GM23248 (cell line): ENCODE measurements around the gene CADM4. TPM values are rescaled to one million over a fixed set of nuclear protein-coding genes. Genes with fewer than 3 reads are reported as not detected.
"Not testable (repeated sequence)": the region's sequence is repeated elsewhere in the genome, so short reads cannot be mapped to it uniquely, and the experiment has no call there.

Experiments used
- DNase-seq: peaks from one replicate; pipeline ENCODE4 v3.0.0-alpha.2; 2015
- H2AFZ ChIP-seq: fragments of 200-600 bp; sonication (generic); 2 replicates; pipeline ENCODE4 v1.6.1; 2016; ENCODE audit warnings: antibody characterized with exemption
- H3F3A ChIP-seq: fragments of 200-600 bp; sonication (generic); 2 replicates; pipeline ENCODE4 v1.6.1; 2016; ENCODE audit warnings: mild to moderate bottlenecking, antibody characterized with exemption, mixed run types; ENCODE audit not compliant: insufficient read depth
- H3K27ac ChIP-seq: fragments of 200-600 bp; sonication (generic); 2 replicates; pipeline ENCODE4 v1.5.1; 2016; ENCODE audit warnings: mild to moderate bottlenecking
- H3K27me3 ChIP-seq: fragments of 200-600 bp; sonication (generic); replicated peaks from 2 replicates; pipeline ENCODE4 v1.6.1; 2016; ENCODE audit warnings: mild to moderate bottlenecking; ENCODE audit not compliant: insufficient read depth
- H3K36me3 ChIP-seq: fragments of 200-600 bp; sonication (generic); 2 replicates; pipeline ENCODE4 v1.6.1; 2016; ENCODE audit warnings: low read depth, mild to moderate bottlenecking
- H3K4me1 ChIP-seq: fragments of 200-600 bp; sonication (generic); 2 replicates; pipeline ENCODE4 v1.6.1; 2016; ENCODE audit warnings: mild to moderate bottlenecking; ENCODE audit not compliant: insufficient read depth
- H3K4me2 ChIP-seq: fragments of 200-600 bp; sonication (generic); one replicate; pipeline ENCODE4 v1.6.1; 2016; ENCODE audit warnings: mild to moderate bottlenecking; ENCODE audit not compliant: unreplicated experiment
- H3K4me3 ChIP-seq: fragments of 200-600 bp; sonication (generic); 2 replicates; pipeline ENCODE4 v1.5.1; 2016; ENCODE audit warnings: mild to moderate bottlenecking
- H3K79me2 ChIP-seq: fragments of 200-600 bp; sonication (generic); 2 replicates; pipeline ENCODE4 v1.6.1; 2016; ENCODE audit warnings: mild to moderate bottlenecking; ENCODE audit not compliant: insufficient read depth
- H3K9ac ChIP-seq: fragments of 200-600 bp; sonication (generic); 2 replicates; pipeline ENCODE4 v1.6.1; 2016; ENCODE audit warnings: mild to moderate bottlenecking
- H3K9me2 ChIP-seq: fragments of 200-600 bp; sonication (generic); 2 replicates; pipeline ENCODE4 v1.6.1; 2016; ENCODE audit warnings: mixed run types, mild to moderate bottlenecking, moderate library complexity; ENCODE audit not compliant: insufficient read depth
- H3K9me3 ChIP-seq: fragments of 200-600 bp; sonication (generic); one replicate; pipeline ENCODE4 v1.6.1; 2017; ENCODE audit warnings: low read depth
- H4K20me1 ChIP-seq: fragments of 200-600 bp; sonication (generic); 2 replicates; pipeline ENCODE4 v1.6.0; 2016; ENCODE audit not compliant: insufficient read depth
- EZH2 ChIP-seq: fragments of 200-600 bp; sonication (generic); IDR thresholded peaks from 2 replicates; pipeline ENCODE4 v1.6.1; 2018; ENCODE audit warnings: antibody characterized with exemption, mild to moderate bottlenecking; ENCODE audit not compliant: insufficient read depth, poor library complexity, severe bottlenecking
- EZH2phosphoT487 ChIP-seq: fragments of 200-600 bp; sonication (generic); IDR thresholded peaks from 2 replicates; pipeline ENCODE4 v1.6.1; 2018; ENCODE audit warnings: antibody characterized with exemption, moderate library complexity, mild to moderate bottlenecking, low read depth; ENCODE audit not compliant: insufficient read depth
- WGBS, 2 experiments: methylation state at CpG; one replicate each; pipeline ENCODE4 v1.1.6; 2015 to 2017; ENCODE audit warnings: low lambda C conversion rate in 2 of 2, low coverage in 1 of 2; ENCODE audit errors: missing lambda C conversion rate in 2 of 2; 5-methylcytosine and 5-hydroxymethylcytosine counted together
- in situ Hi-C: fragments of 300-500 bp; cut with MboI; formaldehyde crosslinking; loops from 2 replicates; pipeline ENCODE4 v1.15.0; 2020
- polyA plus RNA-seq: library from polyadenylated mRNA; unstranded; fragments of >200 nt; fragmentation: Nextera tagmentation; extraction: Ambion mirVana; gene quantifications from 2 replicates; pipeline ENCODE4 v1.2.1, GENCODE V29; 2016
- total RNA-seq: library from RNA; depleted of rRNA; stranded (reverse); fragments of >200 nt; shearing (Covaris generic); gene quantifications from 2 replicates; pipeline ENCODE4 v1.2.3, GENCODE V29; 2014

The CADM4 gene
- total and polyA plus RNA-seq, 2 experiments from 2014 or later = 0.14 to 1.7 TPM

DNA sequence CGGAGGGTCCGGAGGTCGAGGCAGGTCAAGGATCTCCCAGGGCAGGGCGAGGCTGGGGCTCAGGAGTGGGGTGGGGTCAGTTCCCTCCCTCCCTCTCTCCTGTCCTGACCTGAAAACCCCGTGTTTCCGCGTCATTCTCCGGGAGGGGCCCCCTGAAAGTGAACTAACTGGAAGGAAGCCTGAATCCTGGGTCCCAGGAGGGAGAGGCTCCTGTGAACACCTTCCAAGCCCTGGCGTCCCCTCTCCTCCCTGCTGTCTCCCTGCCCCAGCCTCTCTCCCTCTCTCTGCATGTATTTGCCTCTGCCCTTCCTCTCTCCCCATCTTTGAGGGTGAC lies 741 bp upstream of the CADM4 start:
- H2AFZ ChIP-seq = no peak overlapping the region
- DNase-seq = no peak
- H4K20me1 ChIP-seq = no peaks in the 10 kb centered on the region
- no peaks in the 10 kb centered on the region for H3K79me2 ChIP-seq
- no peak for TF ChIP-seq EZH2phosphoT487
- peak; percentile 67 for TF ChIP-seq EZH2
- in situ Hi-C loops = no loop called here
- peaks cover 22% of the 10 kb centered on the region for H3K27me3 ChIP-seq
- no peaks in the 10 kb centered on the region for H3K9me3 ChIP-seq
- H3K9ac ChIP-seq = no peak overlapping the region
- peaks cover 8% of the 10 kb centered on the region; the same call in 1 of the 2 replicates for H3K4me1 ChIP-seq
- 14 to 22% methylated on average over 6 to 8 of the region's 9 CpGs for WGBS, 2 experiments
- no peak overlapping the region for H3K4me2 ChIP-seq
- H3K9me2 ChIP-seq = no peaks in the 10 kb centered on the region
- 0 out of 2 replicates have a peak, but pooled peaks cover 15% of the 10 kb centered on the region for H3F3A ChIP-seq
- no peak overlapping the region for H3K4me3 ChIP-seq
- H3K27ac ChIP-seq = no peak overlapping the region
- H3K36me3 ChIP-seq = no peaks in the 10 kb centered on the region

DNA sequence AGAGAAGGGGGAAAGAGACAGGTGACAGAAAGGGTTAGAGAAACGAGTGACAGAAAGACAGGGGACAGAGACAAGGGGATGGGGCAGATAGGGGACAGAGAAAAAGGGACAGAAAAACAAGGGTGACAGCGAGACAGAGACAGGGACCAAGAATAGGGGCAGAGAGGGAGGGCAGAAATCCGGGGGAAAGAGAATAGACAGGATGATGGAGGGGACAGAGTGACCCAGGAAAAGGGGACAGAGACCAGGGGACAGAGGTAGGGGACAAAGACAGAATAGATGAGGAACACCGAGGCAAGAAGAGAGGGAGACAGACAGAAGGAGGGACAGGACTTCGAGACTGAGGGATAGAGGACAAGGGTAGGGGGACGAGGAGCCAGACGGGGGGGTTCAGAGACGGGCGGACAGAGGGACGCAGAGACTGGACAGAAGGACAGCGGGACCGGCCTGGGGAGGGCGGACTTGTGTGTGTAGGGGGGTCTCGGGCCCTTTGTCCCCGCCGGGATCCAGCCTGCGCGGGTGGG lies 593 bp downstream of the CADM4 start:
- no peak overlapping the region for H3K4me3 ChIP-seq
- TF ChIP-seq EZH2phosphoT487 (no peak), EZH2 (peak; percentile 47)
- in situ Hi-C loops = no loop called here
- H3K36me3 ChIP-seq = no peaks in the 10 kb centered on the region
- H3K27me3 ChIP-seq = peaks cover 22% of the 10 kb centered on the region
- H4K20me1 ChIP-seq = no peaks in the 10 kb centered on the region
- no peaks in the 10 kb centered on the region for H3K79me2 ChIP-seq
- H3K27ac ChIP-seq = no peak overlapping the region
- peaks cover 15% of the 10 kb centered on the region for H3K4me1 ChIP-seq
- no peaks in the 10 kb centered on the region for H3K9me2 ChIP-seq
- 12 to 24% methylated on average over 9 to 16 of the region's 18 CpGs for WGBS, 2 experiments
- no peak for DNase-seq
- no peak overlapping the region for H3K9ac ChIP-seq
- no peak overlapping the region for H3K4me2 ChIP-seq
- 0 out of 2 replicates have a peak, but pooled peaks cover 15% of the 10 kb centered on the region for H3F3A ChIP-seq
- H2AFZ ChIP-seq = no peak overlapping the region
- H3K9me3 ChIP-seq = no peaks in the 10 kb centered on the region

DNA sequence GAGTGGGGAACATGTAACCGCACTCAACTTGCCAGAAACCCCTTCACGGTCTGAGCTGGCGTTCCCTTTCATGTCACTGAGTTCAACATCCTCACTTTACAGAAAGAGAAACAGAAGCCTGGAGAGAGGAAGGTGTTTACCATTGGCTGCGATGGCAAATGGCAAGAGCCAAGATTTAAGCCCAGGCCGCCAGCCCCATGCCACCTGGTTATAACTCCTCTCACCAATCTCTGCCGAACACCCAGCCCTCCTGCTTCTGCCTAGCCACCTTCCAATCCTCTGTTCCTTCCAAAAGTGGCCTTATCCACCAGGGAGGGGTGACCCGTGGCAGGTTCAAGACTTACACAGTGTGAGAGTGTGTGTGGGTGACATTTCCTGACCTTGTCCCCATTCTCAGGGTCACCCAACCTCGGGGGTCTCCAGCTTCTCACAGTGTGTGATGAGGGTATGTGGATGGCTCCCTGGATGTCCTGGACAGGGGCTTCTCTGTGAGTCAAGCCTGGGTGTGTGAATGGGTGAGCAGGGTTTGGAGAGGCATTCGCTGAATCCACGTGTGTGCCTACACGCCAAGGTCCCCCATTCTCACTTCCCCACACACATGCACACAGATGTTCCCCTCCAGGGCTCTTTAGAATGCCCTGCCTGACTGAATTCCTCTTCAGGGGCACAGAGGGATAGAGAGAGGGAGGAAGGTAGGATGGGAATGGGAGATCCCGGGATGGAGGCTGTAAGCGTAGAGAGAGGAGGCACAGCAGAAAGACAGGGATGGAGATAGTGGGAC lies 1.2 kb downstream of the CADM4 start:
- Histone ChIP-seq H3K9ac (no peak overlapping the region), H3F3A (0 out of 2 replicates have a peak, but pooled peaks cover 14% of the 10 kb centered on the region), H3K4me1 (peaks cover 15% of the 10 kb centered on the region), H3K4me3 (no peak overlapping the region), H4K20me1 (no peaks in the 10 kb centered on the region), H3K79me2 (no peaks in the 10 kb centered on the region), H2AFZ (no peak overlapping the region), H3K27me3 (peaks cover 25% of the 10 kb centered on the region), H3K4me2 (no peak overlapping the region), H3K9me3 (no peaks in the 10 kb centered on the region), H3K9me2 (no peaks in the 10 kb centered on the region), H3K27ac (no peak overlapping the region), H3K36me3 (no peaks in the 10 kb centered on the region)
- TF ChIP-seq EZH2 (no peak), EZH2phosphoT487 (no peak)
- DNase-seq = no peak
- 61 to 63% methylated on average over 13 of the region's 13 CpGs for WGBS, 2 experiments
- in situ Hi-C loops = no loop called here

DNA sequence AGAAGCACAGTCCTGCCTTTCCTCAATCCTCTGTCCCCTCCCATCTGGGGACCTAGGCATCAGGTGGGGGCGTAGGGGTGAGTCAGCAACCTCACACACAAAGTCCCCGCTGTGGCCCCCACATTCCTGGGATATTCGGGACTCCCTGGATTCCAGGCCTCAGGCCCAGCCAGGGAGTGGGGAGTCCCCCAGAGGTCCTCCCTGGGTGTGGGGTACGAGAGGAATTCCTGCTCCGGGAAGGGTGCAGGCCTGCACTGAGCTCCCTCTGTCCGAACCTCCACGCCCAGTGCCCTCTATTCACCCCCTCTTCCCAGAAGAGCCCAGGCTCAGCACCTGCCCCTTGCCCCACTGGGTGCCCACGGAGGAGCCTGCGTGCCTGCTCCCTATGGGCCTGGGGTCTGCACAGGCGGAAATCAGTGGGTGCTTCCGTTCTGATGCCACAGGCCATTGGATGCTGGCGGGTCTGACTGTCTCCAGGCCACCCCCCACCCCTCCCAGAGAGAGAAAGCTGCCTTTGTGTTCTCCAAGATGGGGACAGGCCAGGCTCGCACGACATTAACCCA lies 3.4 kb downstream of the CADM4 start:
- H3K9me2 ChIP-seq = no peaks in the 10 kb centered on the region
- in situ Hi-C loops = no loop called here
- peak; percentile 37 for DNase-seq
- 0 out of 2 replicates have a peak, but pooled peaks cover 10% of the 10 kb centered on the region for H3F3A ChIP-seq
- no peak overlapping the region for H3K27ac ChIP-seq
- H3K27me3 ChIP-seq = peaks cover 25% of the 10 kb centered on the region
- H2AFZ ChIP-seq = no peak overlapping the region
- H3K4me2 ChIP-seq = peak overlapping the region; percentile 27
- 58 to 64% methylated on average over 10 to 12 of the region's 14 CpGs for WGBS, 2 experiments
- no peaks in the 10 kb centered on the region for H3K79me2 ChIP-seq
- no peak overlapping the region for H3K9ac ChIP-seq
- no peaks in the 10 kb centered on the region for H4K20me1 ChIP-seq
- TF ChIP-seq EZH2 = no peak
- no peak for TF ChIP-seq EZH2phosphoT487
- H3K4me3 ChIP-seq = no peak overlapping the region
- peaks cover 15% of the 10 kb centered on the region for H3K4me1 ChIP-seq
- no peaks in the 10 kb centered on the region for H3K9me3 ChIP-seq
- no peaks in the 10 kb centered on the region for H3K36me3 ChIP-seq

DNA sequence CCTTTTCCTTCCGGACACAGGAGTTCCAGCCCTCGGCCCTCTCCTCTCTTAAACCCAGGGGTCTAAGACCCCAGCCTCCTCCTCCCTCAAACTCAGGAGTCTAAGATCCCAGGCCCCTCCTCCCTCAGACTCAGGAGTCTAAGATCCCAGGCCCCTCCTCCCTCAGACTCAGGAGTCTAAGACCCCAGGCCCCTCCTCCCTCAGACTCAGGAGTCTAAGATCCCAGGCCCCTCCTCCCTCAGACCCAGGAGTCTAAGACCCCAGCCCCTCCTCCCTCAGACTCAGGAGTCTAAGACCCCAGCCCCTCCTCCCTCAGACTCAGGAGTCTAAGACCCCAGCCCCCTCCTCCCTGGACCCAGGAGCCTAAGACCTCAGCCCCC lies 4.1 kb downstream of the CADM4 start:
- Histone ChIP-seq H3F3A (0 out of 2 replicates have a peak, but pooled peaks cover 10% of the 10 kb centered on the region), H3K27me3 (peaks cover 24% of the 10 kb centered on the region), H3K4me1 (peaks cover 15% of the 10 kb centered on the region), H3K4me2 (peak overlapping the region; percentile 74), H3K4me3 (0 out of 2 replicates have a peak overlapping the region, but pooled peaks have one; percentile 4), H2AFZ (peak overlapping the region; percentile 78)
- H3K9me3 ChIP-seq, H3K36me3 ChIP-seq, H3K79me2 ChIP-seq, H3K27ac ChIP-seq, H4K20me1 ChIP-seq, H3K9ac ChIP-seq, in situ Hi-C loops, H3K9me2 ChIP-seq, DNase-seq: not testable (repeated sequence)
- 12 to 30% methylated on average over 2 of the region's 2 CpGs for WGBS, 2 experiments
